ENCODE data around the gene CIBAR2.

CIBAR2 gene

DNA sequence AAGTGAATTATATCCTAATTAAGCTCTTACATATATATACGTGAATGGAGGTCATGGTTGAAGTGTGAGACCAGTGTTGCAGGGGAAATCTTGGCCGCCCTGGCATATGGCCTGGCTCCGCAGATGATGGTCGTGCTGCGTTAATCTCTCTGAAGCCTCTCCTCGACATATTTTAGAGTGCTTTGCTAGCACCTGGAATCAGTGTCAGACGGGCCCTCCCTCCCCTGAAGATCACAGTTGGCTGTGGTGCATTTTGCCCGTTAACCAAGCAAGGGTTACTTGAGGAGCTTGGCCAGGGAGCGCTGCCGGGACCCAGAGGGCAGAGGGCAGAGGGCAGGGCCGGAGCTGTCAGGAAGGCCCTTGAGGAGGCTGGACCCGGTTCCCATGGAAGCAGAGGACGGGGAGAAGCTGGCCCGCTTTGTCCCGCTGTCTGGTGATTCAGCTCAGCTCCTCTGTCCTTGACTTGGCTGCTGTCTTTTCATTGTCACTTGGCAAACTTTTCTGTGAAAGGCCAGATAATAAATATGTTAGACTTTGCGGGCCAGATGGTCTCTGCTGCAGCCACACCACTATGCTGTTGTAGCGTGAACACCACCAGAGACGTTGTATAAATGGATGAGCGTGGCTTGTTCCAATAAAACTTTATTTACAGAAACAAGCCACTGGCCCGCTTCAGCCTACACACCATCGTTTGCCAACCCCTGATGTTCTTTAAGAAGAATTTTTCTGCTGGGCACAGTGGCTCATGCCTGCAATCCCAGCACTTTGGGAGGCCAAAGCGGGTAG is 32.3 kb downstream of the CIBAR2 start:
- DNase-seq: no peak

DNA sequence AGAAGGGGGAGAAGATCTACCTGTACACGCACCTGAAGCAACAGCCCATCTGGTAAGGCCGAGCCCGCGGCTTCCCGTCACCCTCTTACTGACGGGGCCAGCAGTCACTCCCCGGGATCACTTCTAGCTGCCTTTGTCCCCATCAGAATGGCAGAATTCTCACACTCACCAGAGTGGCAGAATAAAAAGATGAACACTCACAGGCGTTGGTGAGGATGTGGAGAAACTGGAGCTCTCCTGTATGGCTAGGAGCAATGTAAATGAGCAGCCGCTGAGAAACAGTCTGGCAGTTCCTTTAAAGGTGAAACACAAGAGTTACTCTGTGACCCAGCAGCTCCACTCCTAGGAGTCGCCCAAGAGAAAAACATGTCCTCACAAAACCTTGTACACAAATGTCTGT is 33.3 kb downstream of the CIBAR2 start:
- DNase-seq: no peak

DNA sequence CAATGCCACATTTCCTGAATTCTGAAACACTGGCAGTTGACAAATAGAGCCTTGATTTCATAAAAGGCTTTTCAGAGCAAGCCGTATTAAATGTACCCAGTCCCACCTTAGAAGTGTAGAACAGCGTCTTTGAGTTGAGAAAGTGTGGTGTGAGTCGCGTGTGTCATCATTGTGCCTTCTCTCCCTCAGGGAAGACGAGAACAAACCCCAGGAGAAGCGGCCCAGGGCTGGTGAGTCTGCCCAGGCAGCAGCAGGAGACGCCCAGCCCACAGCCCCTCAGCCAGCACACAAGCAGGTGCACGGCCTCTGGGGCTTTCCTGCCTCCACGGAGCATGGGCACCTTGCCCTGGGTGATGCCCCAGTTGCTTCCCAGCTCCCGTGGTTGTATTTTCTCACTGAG is 34.0 kb downstream of the CIBAR2 start:
- DNase-seq: no peak

DNA sequence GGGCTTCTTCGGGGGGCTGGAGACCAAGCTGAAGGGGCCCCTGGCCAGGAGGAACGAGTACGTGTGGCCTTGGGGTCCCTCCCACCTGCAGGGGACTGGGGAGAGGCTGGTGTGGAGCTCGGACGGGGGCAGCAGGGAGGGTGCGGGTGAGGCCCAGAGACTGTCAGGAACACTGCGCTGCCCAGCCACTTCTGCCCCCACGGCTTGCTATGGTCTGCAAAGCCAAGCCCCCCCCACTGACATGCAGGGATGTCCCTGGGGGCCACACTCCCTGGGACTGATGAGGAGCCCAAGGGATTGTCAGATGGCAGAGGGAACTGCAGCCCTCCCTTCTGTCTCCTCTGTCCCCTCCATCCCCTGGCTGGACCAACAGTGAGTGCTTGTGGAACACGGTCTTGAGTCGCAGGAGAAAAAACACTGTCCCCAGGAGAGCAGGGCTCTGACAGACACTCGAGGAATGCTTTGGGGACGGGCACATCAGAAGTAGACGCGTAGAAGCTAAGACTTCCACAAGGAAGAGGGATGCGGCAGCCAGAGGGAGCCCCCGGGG is 34.6 kb downstream of the CIBAR2 start:
- DNase-seq: no peak

DNA sequence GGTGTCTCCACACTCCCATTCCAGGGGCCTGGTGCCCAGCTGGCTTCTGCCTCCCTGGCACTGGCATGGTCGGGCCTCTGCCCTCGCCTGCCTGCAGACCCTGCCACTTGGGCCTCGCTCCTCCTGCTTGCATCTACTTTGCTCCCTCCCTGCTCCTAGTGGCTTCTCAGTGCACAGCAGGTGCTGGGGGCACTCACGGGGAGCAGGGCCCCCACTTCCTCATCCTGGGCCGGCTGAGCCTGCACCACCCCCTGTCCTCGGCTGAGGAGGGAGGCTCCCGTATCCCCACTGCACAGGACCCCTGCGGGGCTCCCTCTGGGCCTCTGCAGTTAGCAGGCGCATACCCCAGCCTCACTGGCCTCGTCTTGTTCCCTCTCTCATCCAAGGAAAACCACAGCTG is 35.2 kb downstream of the CIBAR2 start:
- no peak for DNase-seq

DNA sequence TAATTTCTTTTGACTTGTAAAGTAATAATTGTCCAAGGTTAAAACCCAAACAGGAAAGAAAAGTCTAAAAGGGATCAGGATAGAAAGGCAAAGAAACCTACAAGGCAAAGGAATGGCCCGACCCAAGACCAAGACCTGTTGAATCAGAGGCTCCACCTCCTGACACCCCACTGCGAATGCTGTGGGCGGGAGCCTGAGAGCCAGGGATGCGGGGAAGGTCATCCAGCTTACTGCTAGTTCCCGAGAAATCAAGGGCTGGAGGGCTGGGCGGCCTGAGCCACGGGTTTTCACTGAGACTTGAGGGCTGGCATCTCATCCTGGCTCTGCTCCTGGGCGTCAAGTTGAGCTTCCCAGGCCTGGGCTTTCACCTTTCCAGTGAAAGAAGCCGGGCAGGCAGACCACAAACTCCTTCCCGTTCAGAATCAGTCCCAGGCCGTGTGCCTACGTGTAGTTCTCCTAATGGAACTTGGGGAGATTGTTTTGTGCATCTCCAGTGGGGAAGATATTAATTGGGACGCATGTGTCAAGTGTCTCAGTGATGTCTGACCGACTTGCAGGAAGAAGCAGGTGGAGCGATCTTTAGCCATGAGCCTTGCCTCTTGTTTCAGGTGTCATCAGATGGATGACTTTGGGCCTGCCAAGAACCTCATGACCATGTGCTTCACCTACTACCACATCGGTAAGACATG is 36.9 kb downstream of the CIBAR2 start:
- DNase-seq: no peak

DNA sequence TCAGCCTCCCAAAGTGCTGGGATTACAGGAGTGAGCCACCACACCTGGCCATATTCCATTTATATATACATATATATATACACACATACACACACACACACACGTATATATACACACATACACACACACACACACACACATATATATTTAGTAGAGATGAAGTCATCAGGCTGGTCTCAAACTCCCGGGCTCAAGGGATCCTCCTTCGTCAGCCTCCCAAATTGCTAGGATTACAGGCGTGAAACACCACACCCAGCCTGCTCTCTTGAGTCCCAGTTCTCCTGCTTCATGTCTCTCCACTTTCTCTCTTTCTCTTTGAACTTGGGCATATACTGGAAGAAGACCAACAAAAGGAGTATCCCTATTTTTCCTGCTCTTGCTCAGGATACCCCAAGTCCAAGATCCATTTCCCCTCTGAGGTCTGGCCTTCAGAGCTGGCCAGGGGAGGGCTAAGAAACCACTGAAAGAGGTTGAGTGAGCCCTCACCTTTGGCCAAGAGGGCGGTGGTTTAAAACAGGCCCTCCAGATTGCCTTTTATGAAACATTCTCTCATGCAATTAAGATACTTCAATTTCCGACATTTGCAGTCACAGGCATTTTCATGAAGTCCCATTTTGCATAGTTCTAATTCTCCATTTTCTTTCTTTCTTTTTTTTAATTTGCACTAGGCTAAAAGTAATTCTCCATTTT is 37.9 kb downstream of the CIBAR2 start:
- DNase-seq: no peak

DNA sequence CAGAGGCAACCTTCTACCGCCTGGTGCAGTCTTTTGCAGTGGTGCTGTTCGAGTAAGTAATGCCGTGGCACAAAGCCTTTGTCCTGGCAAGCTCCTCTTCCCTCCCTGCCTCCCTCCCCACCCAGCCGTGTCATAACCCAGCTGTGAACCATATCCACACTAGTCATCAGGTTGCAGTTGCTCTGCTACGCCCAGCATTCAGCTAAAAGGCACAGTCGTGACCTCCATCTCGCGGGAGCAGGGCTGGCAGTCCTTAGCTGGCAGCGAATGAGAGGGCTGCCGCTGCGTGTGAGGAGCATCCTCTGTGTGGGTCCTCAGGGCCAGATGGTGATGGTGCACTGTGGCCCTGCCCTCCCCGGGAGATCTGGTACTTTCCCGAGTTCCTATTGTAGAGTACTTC is 39.3 kb downstream of the CIBAR2 start:
- DNase-seq: no peak

DNA sequence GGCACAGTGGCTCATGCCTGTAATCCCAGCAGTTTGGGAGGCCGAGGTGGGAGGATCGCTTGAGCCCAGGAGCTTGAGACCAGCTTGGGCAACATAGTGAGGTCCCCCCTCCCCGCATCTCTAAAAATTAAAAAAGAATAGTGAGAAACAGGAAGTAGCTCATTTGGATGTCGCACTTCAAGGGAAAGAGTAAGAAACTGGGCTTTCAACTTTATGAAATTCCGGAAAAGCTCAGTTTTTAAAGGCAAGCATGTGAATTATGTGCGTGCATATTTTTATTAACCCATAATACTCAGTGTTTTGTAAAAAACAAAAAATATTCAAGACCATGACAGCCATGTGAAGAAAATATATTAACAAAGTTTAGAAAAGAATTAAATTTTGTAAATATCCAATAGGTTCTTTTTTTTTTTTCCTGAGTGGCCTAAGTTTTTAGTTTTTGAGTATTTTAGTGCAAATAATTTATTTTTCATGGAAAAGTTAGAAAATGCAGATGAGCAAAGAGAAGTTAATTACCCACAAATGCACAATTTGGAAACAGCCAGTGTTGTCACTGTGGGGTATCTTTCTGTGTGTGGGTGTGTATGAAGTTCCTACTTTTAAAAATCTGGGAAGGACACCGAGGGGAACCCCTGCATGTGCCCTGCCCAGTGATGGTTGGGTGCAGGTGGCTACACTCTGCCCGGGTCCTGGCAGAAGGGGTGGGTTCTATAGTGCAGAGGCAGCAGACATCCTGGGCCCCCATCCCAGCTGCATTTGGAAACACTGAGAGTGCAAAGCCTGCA is 40.0 kb downstream of the CIBAR2 start:
- DNase-seq: no peak

DNA sequence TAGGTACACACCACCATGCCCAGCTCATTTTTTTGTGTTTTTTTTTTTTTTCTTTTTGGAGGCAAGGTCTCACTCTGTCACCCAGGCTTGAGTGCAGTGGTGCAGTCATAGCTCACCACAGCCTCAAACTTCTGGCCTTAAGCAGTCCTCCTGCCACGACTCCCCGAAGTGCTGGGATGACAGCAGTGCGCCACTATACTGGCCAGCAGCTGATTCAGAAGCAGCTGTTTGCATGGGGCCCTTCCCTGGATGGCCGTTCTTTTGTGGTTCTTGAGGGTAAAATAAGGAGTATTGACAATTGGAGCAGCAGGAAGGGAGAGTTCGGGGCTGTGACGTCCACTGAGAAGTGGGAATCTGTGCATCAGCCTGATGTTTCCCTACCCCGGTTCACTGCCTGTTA is 43.1 kb downstream of the CIBAR2 start:
- DNase-seq: no peak

DNA sequence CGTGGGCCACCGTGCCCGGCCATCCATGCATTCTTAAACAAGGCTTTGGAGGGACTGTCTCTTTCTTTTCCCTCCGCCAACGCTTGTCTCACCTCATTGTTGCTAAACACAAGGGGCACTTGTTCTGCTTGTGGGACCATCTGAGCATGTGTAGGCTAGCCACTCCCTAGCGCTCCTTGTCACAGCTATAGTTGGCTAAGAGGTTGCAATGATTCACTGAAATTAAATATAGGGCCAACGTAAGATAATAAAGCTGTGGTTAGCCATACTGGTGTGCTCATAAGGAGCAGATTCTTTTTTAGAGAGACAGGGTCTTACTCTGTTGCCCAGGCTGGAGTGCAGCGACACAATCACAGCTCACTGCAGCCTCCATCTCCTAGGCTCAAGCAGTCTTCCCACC is 43.5 kb downstream of the CIBAR2 start:
- DNase-seq: no peak

DNA sequence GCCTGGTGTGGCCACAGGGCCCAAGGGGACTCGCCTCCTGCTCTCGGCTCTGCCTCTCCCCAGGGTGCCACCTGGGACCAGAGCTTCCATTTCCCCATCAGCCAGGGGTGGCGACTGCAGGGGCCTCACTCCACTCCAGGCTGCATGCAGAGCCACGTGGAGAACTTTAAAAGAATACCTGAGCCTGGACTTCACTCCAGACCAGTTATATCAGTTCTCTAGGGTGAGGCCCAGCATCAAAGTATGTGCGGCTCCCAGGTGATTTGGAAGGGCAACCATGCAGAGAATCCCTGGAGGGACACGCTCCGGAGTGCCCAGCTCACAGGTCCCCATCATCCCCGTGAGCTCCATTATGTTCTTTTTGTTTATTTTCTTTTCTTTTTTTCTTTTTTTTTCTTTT is 44.8 kb downstream of the CIBAR2 start:
- no peak for DNase-seq

DNA sequence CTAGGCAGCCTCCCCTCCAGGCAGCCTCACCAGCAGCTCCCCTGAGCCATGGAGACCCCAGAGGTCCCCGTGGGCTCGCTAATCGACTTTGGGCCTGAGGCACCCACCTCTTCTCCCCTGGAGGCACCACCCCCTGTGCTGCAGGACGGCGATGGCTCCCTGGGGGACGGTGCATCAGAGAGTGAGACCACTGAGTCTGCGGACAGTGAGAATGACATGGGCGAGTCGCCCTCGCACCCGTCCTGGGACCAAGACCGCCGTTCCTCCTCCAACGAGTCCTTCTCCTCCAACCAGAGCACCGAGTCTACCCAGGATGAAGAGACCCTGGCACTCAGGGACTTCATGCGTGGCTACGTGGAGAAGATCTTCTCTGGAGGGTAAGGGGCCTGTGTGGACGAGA is 45.2 kb downstream of the CIBAR2 start:
- no peak for DNase-seq

DNA sequence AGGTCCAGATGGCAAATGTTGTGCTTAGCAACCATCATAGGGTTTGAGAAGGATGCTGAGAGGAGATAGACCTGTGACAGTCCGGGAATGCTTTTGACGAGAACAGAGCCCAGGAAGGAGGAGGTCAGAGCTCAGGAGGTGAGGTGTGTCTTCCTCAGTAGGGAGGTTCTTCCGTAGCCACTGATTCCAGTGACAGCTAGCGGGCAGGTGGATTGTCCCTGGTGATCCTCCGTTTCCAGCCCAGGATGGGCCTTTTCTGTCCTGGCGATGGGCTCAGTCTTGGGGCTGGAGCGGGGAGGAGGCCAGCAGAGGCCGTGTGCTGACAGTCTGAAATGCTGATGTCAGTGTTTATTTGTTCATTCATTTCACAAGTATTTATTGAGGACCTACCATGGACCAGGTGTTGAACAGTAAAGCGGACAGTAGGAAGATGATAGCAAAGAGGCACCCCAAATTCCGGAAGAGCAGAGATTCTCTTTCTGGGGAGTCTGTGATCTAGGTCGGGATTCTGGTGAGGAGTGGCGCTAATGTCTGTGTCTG is 45.9 kb downstream of the CIBAR2 start:
- no peak for DNase-seq

DNA sequence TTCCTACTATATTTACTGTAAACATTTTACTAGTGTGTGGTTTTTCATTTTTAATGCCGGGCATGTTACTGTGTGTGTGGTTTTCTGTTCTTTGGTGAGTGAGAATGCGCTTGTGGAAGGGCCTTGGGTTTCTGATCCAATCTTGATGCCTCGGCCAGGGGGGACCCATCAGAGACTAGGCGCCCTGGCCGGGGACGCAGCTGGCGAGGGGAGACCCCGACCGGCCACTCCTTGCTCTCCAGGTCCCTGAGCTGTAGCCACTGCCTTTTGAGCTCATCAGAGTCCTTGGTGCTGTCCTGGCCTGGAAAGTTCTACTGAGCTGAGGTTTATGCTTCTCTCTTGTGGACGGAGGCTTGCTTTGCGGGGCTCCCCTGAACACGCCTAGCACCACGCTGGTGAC is 47.2 kb downstream of the CIBAR2 start:
- no peak for DNase-seq

DNA sequence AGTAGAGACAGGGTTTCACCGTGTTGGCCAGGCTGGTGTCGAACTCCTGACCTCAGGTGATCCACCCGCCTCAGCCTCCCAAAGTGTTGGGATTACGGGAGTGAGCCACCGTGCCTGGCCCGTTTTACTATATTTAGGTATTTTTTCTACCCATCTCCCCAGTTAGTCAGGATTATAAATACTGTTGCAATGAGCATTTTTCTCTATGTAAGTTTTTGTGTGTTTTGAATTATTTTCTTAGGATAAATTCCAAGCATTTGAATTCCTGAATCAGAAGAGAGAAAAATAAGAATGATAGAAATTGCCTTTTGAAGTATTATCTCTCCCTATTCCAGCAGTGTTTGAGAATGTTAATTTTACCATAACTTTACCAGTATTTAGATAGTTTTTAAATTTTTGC is 48.1 kb downstream of the CIBAR2 start:
- DNase-seq: no peak

DNA sequence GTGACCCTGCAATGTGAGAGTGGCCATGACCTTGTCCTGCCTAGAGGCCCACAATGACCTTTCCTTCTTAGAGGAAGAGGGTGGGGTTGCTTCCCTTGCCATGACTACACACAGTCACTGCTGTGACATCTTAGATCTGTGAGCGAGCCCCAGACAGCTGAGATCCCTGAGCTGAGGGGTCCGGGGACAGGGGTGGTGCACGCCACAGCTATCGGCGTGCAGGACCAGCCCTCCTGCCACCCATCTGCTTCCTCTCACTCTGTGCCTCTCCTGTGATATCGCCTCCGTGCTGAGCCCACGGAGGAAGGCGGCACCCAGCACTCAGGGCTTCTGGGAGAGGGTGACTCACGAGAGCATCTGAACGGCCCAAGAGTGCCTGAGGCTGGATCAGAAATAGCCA is 49.4 kb downstream of the CIBAR2 start:
- no peak for DNase-seq

DNA sequence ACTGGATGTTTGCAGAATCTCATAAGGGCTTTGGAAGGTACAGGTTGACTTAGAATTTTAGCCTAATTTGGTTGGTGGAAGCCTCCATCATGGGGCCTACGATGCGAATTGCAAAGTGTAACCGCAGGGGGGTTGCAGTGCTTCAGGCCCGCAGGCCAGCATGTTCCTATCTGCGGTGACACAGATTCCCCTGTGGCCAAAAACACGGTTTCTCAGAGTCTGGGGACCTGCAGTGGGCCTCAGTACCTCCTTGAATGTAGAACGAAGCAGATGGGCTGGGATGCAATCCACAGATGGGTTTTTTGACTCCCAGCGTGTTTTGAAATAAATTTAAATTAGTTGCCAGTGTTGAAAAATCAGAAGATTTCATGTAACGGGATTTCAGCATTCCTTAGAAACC is 49.9 kb downstream of the CIBAR2 start:
- no peak for DNase-seq

DNA sequence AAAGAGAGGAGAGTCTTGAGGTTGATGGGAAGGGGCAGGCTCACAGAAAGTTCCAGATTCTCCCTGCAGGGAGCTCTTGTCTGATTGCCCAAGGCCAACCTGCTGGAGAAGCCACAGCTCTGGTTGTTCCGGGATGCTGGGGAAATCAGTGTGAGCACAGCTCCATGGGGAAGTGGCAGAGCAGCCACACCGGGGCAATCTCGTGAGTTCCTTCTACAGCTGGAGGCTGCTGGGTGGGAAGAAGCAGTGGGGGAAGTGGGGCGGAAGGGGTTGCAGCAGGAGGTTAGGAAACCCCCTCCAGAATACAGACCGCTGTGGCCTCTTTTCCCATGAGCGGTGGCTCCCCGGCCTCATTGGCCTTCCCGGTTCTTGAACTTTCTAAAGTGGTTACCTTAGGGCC is 50.7 kb downstream of the CIBAR2 start:
- no peak for DNase-seq

DNA sequence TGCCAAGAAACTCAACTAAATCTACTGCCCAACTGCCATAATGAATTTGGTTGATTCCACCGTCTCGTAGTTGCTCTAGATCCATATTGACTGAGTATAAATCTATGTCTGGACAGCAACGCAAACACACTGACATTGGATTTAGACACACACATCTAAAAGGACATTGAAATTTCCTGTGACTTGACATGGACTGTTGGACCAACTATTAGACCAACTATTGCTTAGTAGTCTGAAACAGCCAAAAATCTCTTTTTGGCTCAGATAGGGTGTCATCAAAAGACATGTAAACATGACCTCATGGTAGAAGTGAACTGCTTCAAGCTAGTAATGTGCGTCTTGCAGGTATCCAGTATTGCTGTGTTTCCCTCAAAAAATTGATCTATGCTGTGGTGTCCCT is 53.4 kb downstream of the CIBAR2 start:
- DNase-seq: no peak

DNA sequence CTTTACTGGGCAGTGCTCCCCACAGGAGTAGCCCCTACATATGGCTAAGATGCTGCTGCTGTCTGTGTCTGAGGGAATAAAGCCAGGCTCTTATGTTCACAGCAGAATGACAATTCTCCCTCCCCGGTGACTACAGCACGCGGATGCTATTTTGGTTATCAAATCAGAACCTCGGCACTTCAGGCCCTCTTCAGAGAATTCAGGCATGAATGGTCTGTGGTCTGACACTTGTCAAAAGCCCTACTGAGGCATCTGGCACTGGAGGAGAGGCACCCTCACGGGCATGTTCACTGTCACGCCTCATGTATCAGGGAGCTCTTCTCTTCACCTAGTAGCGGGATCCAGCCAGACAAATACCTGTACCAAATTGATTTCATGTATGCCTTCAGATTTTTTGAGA is 54.3 kb downstream of the CIBAR2 start:
- no peak for DNase-seq

DNA sequence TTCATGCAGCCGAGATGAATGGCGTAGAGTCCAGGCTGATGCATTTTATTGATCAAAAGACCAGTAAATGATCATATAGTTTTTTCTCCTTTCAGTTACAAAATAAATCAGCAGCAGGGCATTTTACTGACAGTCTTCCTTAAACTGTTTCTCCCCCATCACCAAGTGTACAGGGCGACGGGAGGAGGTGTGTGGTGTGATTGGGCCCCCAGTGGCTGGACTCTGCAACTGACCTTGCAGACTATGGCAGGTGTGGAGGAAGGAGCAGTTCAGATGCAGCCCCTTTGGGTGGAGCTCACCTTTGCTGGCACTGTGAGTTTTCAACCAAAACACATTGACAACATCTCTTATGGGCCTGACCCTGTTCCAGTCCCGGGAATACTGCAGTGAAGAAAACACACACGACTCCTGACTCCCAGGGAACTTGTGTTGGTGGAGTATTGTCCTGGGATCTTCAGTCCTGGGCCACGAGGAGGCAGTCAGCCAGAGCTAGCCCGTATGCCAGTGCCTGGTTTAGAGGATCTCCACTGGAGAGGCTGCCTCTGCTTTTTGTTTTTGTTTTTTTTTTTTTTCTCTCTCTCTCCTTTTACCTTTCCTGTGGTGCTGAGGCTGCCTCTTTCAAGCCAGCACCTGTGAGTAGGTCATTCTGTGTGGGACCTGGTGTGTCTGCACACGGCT is 54.9 kb downstream of the CIBAR2 start:
- DNase-seq: no peak
